BJ (cell line): ENCODE data around the gene SLC38A10. TPM values are rescaled to one million over a fixed set of nuclear protein-coding genes. Genes with fewer than 3 reads are reported as not detected.

Source experiments
- CTCF ChIA-PET: fragments of 350-600 bp; formaldehyde crosslinking; extraction: SDS; loops from one replicate; lab custom pipeline; 2021; ENCODE audit warnings: antibody characterized with exemption, inconsistent platforms; lab: Yijun Ruan, JAX
- POLR2A ChIA-PET: fragments of 300-600 bp; sonication (Branson Sonifier 250); formaldehyde crosslinking; extraction: SDS; loops from one replicate; lab custom pipeline; 2021; ENCODE audit warnings: antibody characterized with exemption; lab: Charles Lee
- DNase-seq: peaks from one replicate; pipeline ENCODE4 v3.0.0-alpha.2; 2011; ENCODE audit warnings: low read depth
- H3K27me3 ChIP-seq: 2 replicates; pipeline ENCODE4 v1.6.0; 2011; ENCODE audit warnings: low read length; ENCODE audit not compliant: control insufficient read depth, insufficient read depth
- H3K36me3 ChIP-seq: 2 replicates; pipeline ENCODE4 v1.5.1; 2011; ENCODE audit warnings: low read length; ENCODE audit not compliant: control insufficient read depth, insufficient read depth
- H3K4me3 ChIP-seq: 2 replicates; pipeline ENCODE4 v1.5.1; 2011; ENCODE audit warnings: low read depth, mild to moderate bottlenecking, control low read depth, low read length
- CTCF ChIP-seq: IDR thresholded peaks from 2 replicates; pipeline ENCODE4 v1.5.1; 2011; ENCODE audit warnings: low read depth, mild to moderate bottlenecking, control low read depth, inconsistent platforms, low read length, moderate library complexity; ENCODE audit not compliant: insufficient read depth
- polyA plus RNA-seq: library from polyadenylated mRNA; depleted of rRNA; stranded (reverse); fragments of >200 nt; gene quantifications from 2 replicates; pipeline ENCODE4 v1.2.3, GENCODE V29; 2011; rRNA removed

Gene SLC38A10
- polyA plus RNA-seq, 1 experiment: 55.4 TPM

DNA sequence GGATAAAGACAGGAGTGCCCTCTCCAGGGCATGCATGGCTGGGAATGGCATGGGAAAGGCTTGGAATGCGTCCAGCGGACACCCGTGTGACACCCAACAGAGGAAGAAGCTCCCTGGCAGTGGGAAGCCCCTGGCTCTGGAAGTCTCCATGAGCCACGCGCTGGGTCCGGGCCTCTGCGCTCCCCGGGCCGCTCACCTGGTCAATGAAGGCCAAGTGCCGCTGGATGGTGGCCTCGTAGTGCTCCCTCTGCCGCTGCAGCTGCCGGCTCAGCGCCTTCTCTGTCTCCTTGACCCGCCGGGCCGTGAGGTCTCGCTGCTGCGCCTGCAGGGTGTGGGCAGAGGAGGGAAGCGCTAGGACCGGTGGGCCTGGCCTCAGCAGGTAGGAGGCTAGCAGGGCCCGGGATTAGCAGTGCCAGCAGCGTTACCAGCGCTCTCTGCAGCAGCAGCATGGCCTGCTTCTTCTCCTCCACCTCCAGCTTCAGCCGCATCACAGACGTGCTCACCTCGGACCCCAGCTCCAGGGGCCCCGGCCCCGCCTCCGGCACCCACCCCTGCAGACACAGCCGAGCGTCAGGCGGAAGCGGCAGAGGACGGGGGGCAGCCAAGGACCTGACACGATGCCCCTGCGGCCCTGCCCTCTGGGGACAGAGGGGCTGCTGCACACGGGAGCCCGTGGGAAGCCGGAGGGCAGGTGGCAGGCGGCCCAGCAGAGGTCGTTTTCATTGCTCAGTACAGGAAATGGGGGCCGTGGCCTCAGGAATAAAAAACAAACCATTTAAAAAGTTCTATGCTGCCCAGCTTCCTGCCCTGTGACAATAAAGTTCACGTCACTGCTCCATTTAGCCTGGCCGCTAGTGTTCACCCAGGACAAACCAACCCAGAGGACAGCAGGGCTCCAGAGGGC lies 98.3 kb downstream of the SLC38A10 start:
- no peak overlapping the region for H3K4me3 ChIP-seq
- H3K27me3 ChIP-seq: no peaks in the 10 kb centered on the region
- ChIA-PET CTCF (interaction anchor here (1.4 to 1.7 kb wide), 2 partner anchors 11 to 54 kb away, joined by 3 to 7 read pairs; no protein-coding TSS in a partner anchor), POLR2A (no interaction called here)
- TF ChIP-seq CTCF: no peak
- H3K36me3 ChIP-seq: peaks cover 4% of the 10 kb centered on the region
- DNase-seq: no peak

GRCh38 chr17:81195941-81196495 lies 99.1 kb downstream of the SLC38A10 start:
- peaks cover 5% of the 10 kb centered on the region for H3K36me3 ChIP-seq
- H3K4me3 ChIP-seq: no peak overlapping the region
- no peak for DNase-seq
- TF ChIP-seq CTCF: no peak
- no peaks in the 10 kb centered on the region for H3K27me3 ChIP-seq
- CTCF ChIA-PET: interaction anchor here (1.4 to 1.7 kb wide), 2 partner anchors 11 to 53 kb away, joined by 3 to 7 read pairs; no protein-coding TSS in a partner anchor
- POLR2A ChIA-PET: no interaction called here

Other genes with a start within 250 kb of the SLC38A10 start
- gene PVALEF, start 129.8 kb downstream of the SLC38A10 start, polyA plus RNA-seq: not detected in 2 replicates
- 0.13 and 0.29 TPM in 2 replicates for gene AATK, start 129.1 kb downstream of the SLC38A10 start, polyA plus RNA-seq
- 3.7 and 4.9 TPM in 2 replicates for gene CEP131, start 72.3 kb downstream of the SLC38A10 start, polyA plus RNA-seq
- gene TEPSIN, start 56.3 kb downstream of the SLC38A10 start, polyA plus RNA-seq: 7.5 and 19.4 TPM in 2 replicates
- gene NDUFAF8, start 56.0 kb downstream of the SLC38A10 start, polyA plus RNA-seq: 70.8 and 130 TPM in 2 replicates
- 2.3 and 3.1 TPM in 2 replicates for gene BAHCC1, start 100.2 kb upstream of the SLC38A10 start, polyA plus RNA-seq
- 2,988 and 3,774 TPM in 2 replicates for gene ACTG1, start 217.5 kb upstream of the SLC38A10 start, polyA plus RNA-seq
- 1.1 and 1.3 TPM in 2 replicates for gene FSCN2, start 233.1 kb upstream of the SLC38A10 start, polyA plus RNA-seq